HL-60 (cell line): ENCODE data around the gene TRIOBP.

Experiments used
- CTCF ChIP-seq: IDR thresholded peaks from one replicate; pipeline ENCODE4 v1.5.1; 2011; ENCODE audit warnings: low read length, control low read depth, inconsistent platforms; ENCODE audit not compliant: insufficient read depth
- REST ChIP-seq: IDR thresholded peaks from 2 replicates; pipeline ENCODE4 v1.6.1; 2012; ENCODE audit warnings: low read depth; ENCODE audit not compliant: insufficient replicate concordance

GRCh38 chr22:37768273-37768672 is 71.4 kb downstream of the TRIOBP start:
- TF ChIP-seq CTCF (no peak), REST (no peak)
